ENCODE measurements around the gene CARD14. TPM values are rescaled to one million over a fixed set of nuclear protein-coding genes. Genes with fewer than 3 reads are reported as not detected.
"Not testable (repeated sequence)": the region's sequence is repeated elsewhere in the genome, so short reads cannot be mapped to it uniquely, and the experiment has no call there.

The CARD14 gene
- polyA plus RNA-seq, 3 donors from 2014 or later, result not detected

- Mint-ChIP-seq H3K4me1 (peaks cover 19 to 23% of the 10 kb centered on the region in 2 donors), H3K4me3 (no peak overlapping the region), H3K36me3 (no peaks in the 10 kb centered on the region), H3K9me3 (no peaks in the 10 kb centered on the region), H3K27ac (no peak overlapping the region), H3K27me3 (ENCODE audit: low read depth in 3 of 3) (peaks cover 0 to 5% (median 2%) of the 10 kb centered on the region in 3 donors)
- DNase-seq, result no peak
Observed at GRCh38 chr17:80251966-80252365, 82.1 kb downstream of the CARD14 start.

DNA sequence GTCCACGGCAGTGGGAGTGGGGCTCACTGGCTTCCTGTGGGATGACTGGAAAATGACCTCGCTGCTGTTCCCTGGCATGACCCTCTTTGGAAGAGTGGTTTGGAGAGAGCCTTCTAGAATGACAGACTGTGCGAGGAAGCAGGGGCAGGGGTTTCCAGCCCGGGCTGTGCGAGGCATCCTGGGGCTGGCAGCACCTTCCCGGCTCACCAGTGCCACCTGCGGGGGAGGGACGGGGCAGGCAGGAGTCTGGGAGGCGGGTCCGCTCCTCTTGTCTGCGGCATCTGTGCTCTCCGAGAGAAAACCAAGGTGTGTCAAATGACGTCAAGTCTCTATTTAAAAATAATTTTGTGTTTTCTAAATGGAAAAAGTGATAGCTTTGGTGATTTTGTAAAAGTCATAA, 83.0 kb downstream of the CARD14 start:
- H3K36me3 Mint-ChIP-seq, result no peaks in the 10 kb centered on the region
- no peaks in the 10 kb centered on the region for H3K9me3 Mint-ChIP-seq
- H3K4me3 Mint-ChIP-seq, result no peak overlapping the region
- peaks cover 0 to 5% (median 2%) of the 10 kb centered on the region in 3 donors for H3K27me3 Mint-ChIP-seq (ENCODE audit: low read depth in 3 of 3)
- H3K4me1 Mint-ChIP-seq, result peaks cover 19 to 23% of the 10 kb centered on the region in 2 donors
- DNase-seq, result peak; percentile 60 to 72 (median 64)
- peak overlapping the region in 2 of 6 donors; percentile 28 to 36 for H3K27ac Mint-ChIP-seq

DNA sequence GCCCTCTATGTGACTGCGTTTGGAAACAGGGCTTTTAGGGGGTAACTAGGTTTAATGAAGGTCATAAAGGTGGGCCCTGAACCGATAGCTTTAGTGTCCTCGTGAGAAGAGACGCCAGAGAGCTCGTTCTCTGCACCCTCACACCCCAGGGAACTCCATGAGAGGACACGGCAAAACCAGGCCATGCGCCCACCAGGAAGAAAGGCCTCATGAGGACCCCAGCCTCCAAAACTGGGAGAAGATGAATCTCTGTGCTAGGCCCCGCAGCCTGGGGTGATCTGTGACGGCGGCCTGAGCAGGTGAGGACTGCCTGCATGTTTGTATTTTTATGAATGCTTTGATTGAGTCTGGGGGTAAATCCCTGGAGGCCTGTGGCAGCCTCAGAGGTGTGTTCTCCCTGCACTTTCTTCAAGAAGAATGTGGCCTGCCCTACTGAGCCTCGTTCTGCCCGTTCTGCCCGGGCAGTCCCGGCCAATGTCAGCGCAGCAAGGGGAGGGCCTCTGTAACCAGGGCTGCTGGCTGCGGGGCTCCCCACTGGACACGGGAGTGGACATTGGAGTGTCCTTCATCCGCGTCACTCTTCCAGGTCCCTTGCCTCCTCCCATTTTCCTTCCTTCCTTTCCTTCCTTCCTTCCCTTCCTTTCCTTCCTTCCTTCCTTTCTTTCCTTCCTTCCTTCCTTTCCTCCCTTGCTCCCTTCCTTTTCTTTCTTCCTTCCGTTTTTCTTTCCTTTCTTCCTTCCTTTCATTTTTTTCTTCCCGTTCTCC, 84.0 kb downstream of the CARD14 start:
- Mint-ChIP-seq H3K27ac (peak overlapping the region in 4 of 6 donors; percentile 31 to 92 (median 60)), H3K27me3 (ENCODE audit: low read depth in 3 of 3) (peaks cover 1 to 5% (median 2%) of the 10 kb centered on the region in 3 donors), H3K4me1 (peaks cover 21 to 30% of the 10 kb centered on the region in 2 donors), H3K9me3 (no peaks in the 10 kb centered on the region), H3K4me3 (peak overlapping the region in 1 of 5 donors; percentile 7), H3K36me3 (no peaks in the 10 kb centered on the region)
- DNase-seq, result no peak

DNA sequence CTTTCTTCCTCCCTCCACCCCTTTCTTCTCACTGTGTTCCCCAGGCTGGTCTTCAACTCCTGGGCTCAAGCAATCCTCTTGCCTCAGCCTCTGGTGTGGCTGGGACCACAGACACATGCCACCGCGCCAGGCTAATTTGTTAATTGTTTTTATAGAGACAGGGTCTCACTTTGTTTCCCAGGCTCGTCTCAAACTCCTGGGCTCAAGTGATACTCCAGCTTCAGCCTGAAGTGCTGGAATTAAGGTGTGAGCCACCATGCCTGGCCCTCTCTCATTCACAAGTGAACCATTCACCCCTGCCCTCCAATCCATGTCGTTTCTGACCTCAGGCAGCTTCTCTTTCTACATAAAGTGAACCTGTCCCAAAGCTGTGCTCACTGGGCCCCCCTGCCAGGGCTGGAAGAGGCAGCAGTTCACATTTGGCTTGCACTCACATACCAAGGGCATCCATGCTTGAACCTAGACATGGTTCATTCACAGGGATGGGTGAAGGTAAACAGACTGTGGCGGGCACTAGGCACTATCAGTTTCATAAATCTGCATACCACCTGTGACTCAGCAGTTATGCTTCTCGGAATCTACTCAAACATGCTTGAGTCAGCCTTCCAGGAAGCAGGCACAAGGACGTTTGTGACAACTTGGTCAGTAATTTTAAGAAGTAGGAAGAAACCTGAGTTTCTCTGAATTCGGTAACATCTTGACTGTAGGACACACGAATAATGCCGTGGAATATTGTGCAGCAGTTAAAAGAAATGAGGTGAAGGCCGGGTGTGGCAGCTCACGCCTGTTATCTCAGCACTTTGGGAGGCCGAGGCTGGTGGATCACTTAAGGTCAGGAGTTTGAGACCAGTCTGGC, 84.8 kb downstream of the CARD14 start:
- Mint-ChIP-seq H3K4me1 (peaks cover 26 to 32% of the 10 kb centered on the region in 2 donors), H3K9me3 (no peaks in the 10 kb centered on the region), H3K27me3 (ENCODE audit: low read depth in 3 of 3) (peaks cover 2 to 7% (median 4%) of the 10 kb centered on the region in 3 donors), H3K36me3 (no peaks in the 10 kb centered on the region), H3K27ac (peak overlapping the region; percentile 42 to 92 (median 84)), H3K4me3 (peak overlapping the region; percentile 33 to 77 (median 53))
- DNase-seq, result peak in 2 of 3 donors; percentile 26 to 55

- H3K4me1 Mint-ChIP-seq, result peaks cover 29 to 32% of the 10 kb centered on the region in 2 donors
Observed at GRCh38 chr17:80256034-80256350, 86.2 kb downstream of the CARD14 start.

DNA sequence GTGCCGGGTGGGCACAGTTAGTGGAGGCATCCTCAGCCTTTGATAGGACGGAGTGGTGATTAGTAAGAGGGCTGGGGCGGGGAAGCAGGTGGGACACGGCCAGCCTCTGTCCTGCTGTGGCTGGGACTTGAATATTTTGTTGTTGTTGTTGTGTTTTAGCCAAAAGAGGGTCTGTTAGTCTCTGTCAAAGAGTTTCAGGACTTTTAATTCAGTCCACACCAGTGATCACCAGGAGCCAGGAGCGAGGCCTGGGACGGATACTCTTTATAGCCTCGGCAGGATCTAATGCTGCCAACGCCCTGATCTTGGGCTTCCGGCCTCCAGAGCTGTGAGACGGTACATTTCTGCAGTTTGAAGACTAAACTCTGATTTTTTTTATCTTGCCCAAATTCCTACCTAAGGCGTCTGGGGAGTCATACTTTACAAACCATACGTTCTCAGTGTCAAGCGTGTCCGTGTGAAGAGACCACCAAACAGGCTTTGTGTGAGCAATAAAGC, 87.9 kb downstream of the CARD14 start:
- Mint-ChIP-seq H3K27ac (peak overlapping the region in 5 of 6 donors; percentile 78 to 97 (median 91)), H3K4me3 (peak overlapping the region in 2 of 5 donors; percentile 33 to 91), H3K4me1 (peaks cover 41 to 46% of the 10 kb centered on the region in 2 donors), H3K36me3 (no peaks in the 10 kb centered on the region), H3K9me3 (no peaks in the 10 kb centered on the region), H3K27me3 (ENCODE audit: low read depth in 3 of 3) (peaks cover 5 to 18% (median 10%) of the 10 kb centered on the region in 3 donors)
- DNase-seq, result no peak

More at GRCh38 chr17:80256034-80256350, 86.2 kb downstream of the CARD14 start:
- no peaks in the 10 kb centered on the region for H3K9me3 Mint-ChIP-seq
- H3K27ac Mint-ChIP-seq, result no peak overlapping the region
- no peak overlapping the region for H3K4me3 Mint-ChIP-seq
- H3K36me3 Mint-ChIP-seq, result no peaks in the 10 kb centered on the region
- H3K27me3 Mint-ChIP-seq (ENCODE audit: low read depth in 3 of 3), result peaks cover 2 to 7% (median 5%) of the 10 kb centered on the region in 3 donors
- DNase-seq, result no peak

- H3K36me3 Mint-ChIP-seq, H3K9me3 Mint-ChIP-seq, DNase-seq: not testable (repeated sequence)
- Mint-ChIP-seq H3K27me3 (ENCODE audit: low read depth in 3 of 3) (peaks cover 5 to 18% (median 10%) of the 10 kb centered on the region in 3 donors), H3K27ac (peak overlapping the region; percentile 71 to 97 (median 84)), H3K4me1 (peaks cover 43 to 44% of the 10 kb centered on the region in 2 donors), H3K4me3 (peak overlapping the region; percentile 64 to 91 (median 82))
Observed at GRCh38 chr17:80258296-80258695, 88.5 kb downstream of the CARD14 start.

Other genes starting within 250 kb of the CARD14 start
- gene TBC1D16, start 134.2 kb upstream of the CARD14 start, polyA plus RNA-seq, result under 1 TPM in 1 of 3 donors, not detected in 2; 0.27 TPM
- not detected for gene CCDC40, start 133.4 kb upstream of the CARD14 start, polyA plus RNA-seq
- 10 to 100 TPM; 14.7 to 20.0 (median 15.4) TPM for gene GAA, start 68.4 kb upstream of the CARD14 start, polyA plus RNA-seq
- gene EIF4A3, start 22.9 kb upstream of the CARD14 start, polyA plus RNA-seq, result 100 to 1,000 TPM in 1 of 3 donors, 10 to 100 TPM in 2; 70.7 to 124 (median 92.6) TPM
- gene SGSH, start 50.3 kb downstream of the CARD14 start, polyA plus RNA-seq, result 10 to 100 TPM; 22.6 to 32.7 (median 26.8) TPM
- 1 to 10 TPM; 1.6 to 3.6 (median 3.3) TPM for gene SLC26A11, start 50.4 kb downstream of the CARD14 start, polyA plus RNA-seq
- gene RNF213, start 90.8 kb downstream of the CARD14 start, polyA plus RNA-seq, result 100 to 1,000 TPM in 1 of 3 donors, 10 to 100 TPM in 2; 12.7 to 117 (median 25.9) TPM
- 10 to 100 TPM in 1 of 3 donors, 1 to 10 TPM in 2; 8.1 to 11.7 (median 8.7) TPM for gene ENDOV, start 245.1 kb downstream of the CARD14 start, polyA plus RNA-seq

Data from immature natural killer cell (primary cell).